Measurements from ENCODE around the gene C8B.

- TF ChIP-seq CTCF (IDR thresholded peaks at IDR 0.05) (no peak), EP300 (IDR thresholded peaks at IDR 0.05) (no peak), POLR2A (IDR thresholded peaks at IDR 0.05) (no peak)
These were observed 43.7 kb downstream of the C8B start for GRCh38 chr1:56922070-56922469.

Data from tibial nerve (tissue), 4 donors.